HepG2 (cell line): ENCODE results near the gene MAN1C1. TPM values are rescaled to one million over a fixed set of nuclear protein-coding genes. Genes with fewer than 3 reads are reported as not detected.

Experiments used
- ATAC-seq: fragments of 200-7000 bp; cut with Tn5 transposase; 3 replicates; pipeline ENCODE4 v1.9.1; 2020; ENCODE audit warnings: mild to moderate bottlenecking, moderate library complexity
- BruUV-seq: library from RNA; stranded (reverse); fragments of 400-500 nt; replicated peaks from 2 replicates; lab custom pipeline; 2021; lab: Mats Ljungman, UMichigan
- CTCF ChIA-PET: fragments of 300-600 bp; formaldehyde crosslinking; extraction: SDS; loops from one replicate; lab custom pipeline; 2021; ENCODE audit warnings: low total read pairs, inconsistent platforms, low intra/inter-chr PET ratio; lab: Yijun Ruan, JAX
- POLR2A ChIA-PET: fragments of 350-600 bp; sonication (Branson Sonifier 250); formaldehyde crosslinking; loops from one replicate; lab custom pipeline; 2020; ENCODE audit warnings: antibody characterized with exemption, inconsistent platforms; lab: Yijun Ruan, JAX
- DNase-seq: peaks from one replicate; pipeline ENCODE4 v3.0.0-alpha.2; 2015; ENCODE audit warnings: low spot score
- FAIRE-seq: peaks from 3 replicates; lab custom pipeline; 2011; peaks lifted over from hg19 to GRCh38; lab: Jason Lieb, UNC
- H2AFZ ChIP-seq: one replicate; pipeline ENCODE4 v1.6.1; 2011; ENCODE audit warnings: low read length, inconsistent platforms
- H3K27ac ChIP-seq: fragments of 300-600 bp; 3 replicates; pipeline ENCODE4 v1.8.0; 2011; ENCODE audit warnings: mixed run types, mild to moderate bottlenecking, mixed read lengths, low read length, inconsistent platforms; ENCODE audit not compliant: insufficient read depth; ENCODE audit errors: extremely low read length
- H3K27me3 ChIP-seq, 2 experiments: fragments of 200-600 bp in 1 of 2; 2 replicates in 1 of 2; 3 replicates in 1 of 2; pipeline versions ENCODE4 v1.6.0 to v1.8.0; 2011; ENCODE audit warnings: low read length in 2 of 2, mild to moderate bottlenecking in 2 of 2, moderate library complexity in 2 of 2, inconsistent platforms in 1 of 2; ENCODE audit not compliant: insufficient read depth in 2 of 2, control insufficient read depth in 1 of 2
- H3K36me3 ChIP-seq, 2 experiments: fragments of 200-600 bp in 1 of 2; replicated peaks in 1 of 2; 2 replicates in 1 of 2; 3 replicates in 1 of 2; pipeline versions ENCODE4 v1.5.1 to v1.8.0; 2011; ENCODE audit warnings: low read length in 2 of 2, inconsistent platforms in 1 of 2; ENCODE audit not compliant: insufficient read depth in 2 of 2, control insufficient read depth in 1 of 2
- H3K4me1 ChIP-seq: 2 replicates; pipeline ENCODE4 v1.5.1; 2012; ENCODE audit warnings: low read length, inconsistent platforms; ENCODE audit not compliant: insufficient read depth
- H3K4me2 ChIP-seq: 2 replicates; pipeline ENCODE4 v1.6.0; 2011; ENCODE audit warnings: low read depth, low read length, inconsistent platforms
- H3K4me3 ChIP-seq, 3 experiments: fragments of 200-600 bp in 1 of 3; sonication (generic), shearing (Covaris generic) in 1 of 3; replicated peaks in 1 of 3; 2 replicates each; pipeline ENCODE4 v1.5.1; 2011 to 2016; ENCODE audit warnings: low read length in 3 of 3, inconsistent platforms in 2 of 3, low read depth in 2 of 3, mild to moderate bottlenecking in 2 of 3, control low read depth in 1 of 3, mixed read lengths in 1 of 3; ENCODE audit not compliant: insufficient read depth in 1 of 3
- H3K79me2 ChIP-seq: one replicate; pipeline ENCODE4 v1.6.1; 2011; ENCODE audit warnings: low read length, inconsistent platforms; ENCODE audit not compliant: insufficient read depth
- H3K9ac ChIP-seq: 2 replicates; pipeline ENCODE4 v1.6.0; 2011; ENCODE audit warnings: mild to moderate bottlenecking, low read depth, low read length, inconsistent platforms; ENCODE audit not compliant: insufficient read depth
- H3K9me3 ChIP-seq: 2 replicates; pipeline ENCODE4 v1.5.1; 2012; ENCODE audit warnings: mild to moderate bottlenecking, low read length
- H4K20me1 ChIP-seq: 2 replicates; pipeline ENCODE4 v1.6.0; 2011; ENCODE audit warnings: inconsistent platforms, mild to moderate bottlenecking, low read length, moderate library complexity; ENCODE audit not compliant: insufficient read depth
- GLI4 ChIP-seq: sonication (generic); formaldehyde crosslinking; IDR thresholded peaks from 2 replicates; pipeline ENCODE4 v1.5.1; 2020; ENCODE audit warnings: missing genetic modification reagents, mild to moderate bottlenecking, moderate library complexity, borderline replicate concordance
- IKZF1 ChIP-seq: fragments of 450-650 bp; IDR thresholded peaks from 2 replicates; pipeline ENCODE4 v1.7.1; 2016
- REST ChIP-seq, 2 experiments: IDR thresholded peaks; 2 replicates each; pipeline ENCODE4 v1.6.1; 2011 to 2012; ENCODE audit warnings: low read length in 2 of 2, borderline replicate concordance in 1 of 2, low read depth in 1 of 2, mild to moderate bottlenecking in 1 of 2, moderate library complexity in 1 of 2
- ZBED4 ChIP-seq: sonication (generic); formaldehyde crosslinking; IDR thresholded peaks from 2 replicates; pipeline ENCODE4 v1.4.0; 2020; ENCODE audit warnings: missing genetic modification reagents, borderline replicate concordance
- ZNF121 ChIP-seq: sonication (generic); formaldehyde crosslinking; IDR thresholded peaks from 2 replicates; pipeline ENCODE4 v1.5.0; 2020; ENCODE audit warnings: mild to moderate bottlenecking, missing genetic modification reagents
- WGBS: methylation state at CpG from one replicate; pipeline ENCODE4 v1.1.6; 2017; ENCODE audit warnings: low lambda C conversion rate; 5-methylcytosine and 5-hydroxymethylcytosine counted together
- in situ Hi-C: cut with HindIII; loops from 2 replicates; pipeline ENCODE4 v1.10.0; 2017; ENCODE audit warnings: low pct_unique_long_range_greater_than_20kb; ENCODE audit not compliant: extremely low pct_ligation_motif_present
- intact Hi-C: fragments of 100-400 bp; cut with micrococcal nuclease; formaldehyde crosslinking; loops from one replicate; pipeline ENCODE4 v1.10.0; 2022; ENCODE audit not compliant: unreplicated experiment
- polyA plus RNA-seq, 8 experiments: library from polyadenylated mRNA; depleted of rRNA in 3 of 8; stranded (reverse) in 7 of 8; unstranded in 1 of 8; fragments of >200 nt; fragmentation: Illumina TruSeq in 4 of 8; extraction: Trizol in 4 of 8; gene quantifications; 2 replicates each; pipeline versions ENCODE4 v1.2.1 to v1.2.3, GENCODE V29; 2011 to 2016; ENCODE audit warnings: low read depth in 4 of 8, missing spikeins in 1 of 8, mixed read lengths in 1 of 8; ENCODE audit not compliant: insufficient read depth in 1 of 8
- total RNA-seq, 5 experiments: library from RNA; depleted of rRNA; stranded (reverse); fragments of >200 nt; fragmentation: Illumina TruSeq; extraction: Trizol; gene quantifications; 2 replicates each; pipeline ENCODE4 v1.2.3, GENCODE V29; 2016; ENCODE audit warnings: low read depth in 1 of 5

The MAN1C1 gene
- total and polyA plus RNA-seq, 2 of the 13 experiments (the other 11 are each of a cell fraction or from before 2014, with no cell fraction given), result 0.18 to 0.49 TPM

- FAIRE-seq, result no peak
- BruUV-seq, result no TSS peak
- Histone ChIP-seq H3K4me1 (no peaks in the 10 kb centered on the region), H2AFZ (no peak overlapping the region), H3K9ac (no peak overlapping the region), H4K20me1 (no peaks in the 10 kb centered on the region), H3K27me3 (no peaks in the 10 kb centered on the region), H3K4me2 (no peak overlapping the region), H3K36me3 (peaks cover 31 to 78% of the 10 kb centered on the region in 2 experiments), H3K79me2 (no peaks in the 10 kb centered on the region), H3K27ac (no peak overlapping the region), H3K4me3 (no peak overlapping the region), H3K9me3 (no peaks in the 10 kb centered on the region)
- TF ChIP-seq GLI4, result no peak
- ATAC-seq, result no peak
- intact Hi-C loops (no loop called here), in situ Hi-C loops (no loop called here)
- ChIA-PET POLR2A (no interaction called here), CTCF (no interaction called here)
- DNase-seq, result no peak
- WGBS, result 93% methylated on average over 5 of the region's 6 CpGs
Observed at GRCh38 chr1:25832336-25833037, 215.9 kb downstream of the MAN1C1 start.

GRCh38 chr1:25833158-25833557 lies 216.6 kb downstream of the MAN1C1 start:
- in situ Hi-C loops (no loop called here), intact Hi-C loops (no loop called here)
- ChIA-PET CTCF (no interaction called here), POLR2A (no interaction called here)
- WGBS, result 92% methylated on average over 5 of the region's 5 CpGs
- DNase-seq, result no peak
- H4K20me1 ChIP-seq, result no peaks in the 10 kb centered on the region
- H3K4me2 ChIP-seq, result no peak overlapping the region
- no peak for FAIRE-seq
- no peak overlapping the region for H3K4me3 ChIP-seq
- no peaks in the 10 kb centered on the region for H3K9me3 ChIP-seq
- TF ChIP-seq IKZF1, result no peak
- no peak for TF ChIP-seq REST (IDR thresholded peaks at IDR 0.05; ENCODE audit: borderline replicate concordance in 1 of 2, low read depth in 1 of 2, low read length in 2 of 2)
- no peak for TF ChIP-seq ZBED4 (CRISPR knock-in tag)
- peak; percentile 48; the same call in 1 of the 2 replicates for TF ChIP-seq ZNF121
- H2AFZ ChIP-seq, result no peak overlapping the region
- no peak overlapping the region for H3K9ac ChIP-seq
- no peak overlapping the region for H3K27ac ChIP-seq
- BruUV-seq, result no TSS peak
- H3K79me2 ChIP-seq, result no peaks in the 10 kb centered on the region
- no peaks in the 10 kb centered on the region for H3K4me1 ChIP-seq
- H3K27me3 ChIP-seq, result no peaks in the 10 kb centered on the region
- H3K36me3 ChIP-seq, result peaks cover 31 to 75% of the 10 kb centered on the region in 2 experiments
- ATAC-seq, result no peak
